K562 (cell line): ENCODE results near the gene RNF41. TPM values are rescaled to one million over a fixed set of nuclear protein-coding genes. Genes with fewer than 3 reads are reported as not detected.
A peak's percentile ranks its signal among the peaks of the same experiment; 100 is the strongest.

ENCODE experiments used
- BDP1 ChIP-seq: IDR thresholded peaks from 3 replicates; pipeline ENCODE4 v1.6.1; 2011; ENCODE audit not compliant: insufficient read length, insufficient read depth
- C11orf30 ChIP-seq: fragments of 450-650 bp; IDR thresholded peaks from 2 replicates; pipeline ENCODE4 v1.6.1; 2016; ENCODE audit warnings: low read depth, mild to moderate bottlenecking
- CBFA2T3 ChIP-seq: fragments of 450-650 bp; IDR thresholded peaks from 2 replicates; pipeline ENCODE4 v1.6.1; 2017
- CREB5 ChIP-seq: fragments of 250-450 bp; sonication (Bioruptor Pico); IDR thresholded peaks from 2 replicates; pipeline ENCODE4 v1.5.0; 2020; ENCODE audit warnings: mild to moderate bottlenecking
- CSDE1 ChIP-seq, 2 experiments: fragments of 450-650 bp; IDR thresholded peaks; 2 replicates each; pipeline ENCODE4 v1.6.1; 2016; ENCODE audit warnings: mild to moderate bottlenecking in 1 of 2
- EHMT2 ChIP-seq: fragments of 450-650 bp; IDR thresholded peaks from 2 replicates; pipeline ENCODE4 v1.6.1; 2018; ENCODE audit warnings: antibody characterized with exemption
- ELF4 ChIP-seq: fragments of 450-650 bp; formaldehyde crosslinking; IDR thresholded peaks from 2 replicates; pipeline ENCODE4 v1.4.0; 2022; ENCODE audit warnings: missing genetic modification characterization
- ESRRB ChIP-seq: fragments of 250-450 bp; sonication (Bioruptor Pico); IDR thresholded peaks from 2 replicates; pipeline ENCODE4 v1.5.0; 2020; ENCODE audit warnings: mild to moderate bottlenecking, moderate library complexity, borderline replicate concordance
- MYBL2 ChIP-seq, 2 experiments: fragments of 450-650 bp in 1 of 2; sonication (generic) in 1 of 2; formaldehyde crosslinking in 1 of 2; IDR thresholded peaks; 2 replicates each; pipeline versions ENCODE4 v1.6.1 to v1.8.1; 2017 to 2022; ENCODE audit warnings: borderline replicate concordance in 1 of 2, inconsistent platforms in 1 of 2, low read depth in 1 of 2, mild to moderate bottlenecking in 1 of 2, missing genetic modification reagents in 1 of 2, moderate library complexity in 1 of 2
- NFXL1 ChIP-seq: fragments of 450-650 bp; formaldehyde crosslinking; IDR thresholded peaks from 2 replicates; pipeline ENCODE4 v1.4.0; 2021; ENCODE audit warnings: mild to moderate bottlenecking
- POU5F1 ChIP-seq: fragments of 150-350 bp; IDR thresholded peaks from 2 replicates; pipeline ENCODE4 v1.6.1; 2014; ENCODE audit warnings: borderline replicate concordance, low read length, low read depth, mild to moderate bottlenecking; ENCODE audit not compliant: partially characterized antibody
- PURB ChIP-seq: sonication (generic); formaldehyde crosslinking; IDR thresholded peaks from 2 replicates; pipeline ENCODE4 v1.9.0; 2021; ENCODE audit warnings: low read depth, mild to moderate bottlenecking, missing genetic modification reagents
- ZBTB26 ChIP-seq: fragments of 450-650 bp; formaldehyde crosslinking; IDR thresholded peaks from 2 replicates; pipeline ENCODE4 v1.4.0; 2022; ENCODE audit warnings: missing genetic modification characterization
- ZNF316 ChIP-seq: fragments of 450-650 bp; IDR thresholded peaks from 2 replicates; pipeline ENCODE4 v1.6.1; 2016
- ZNF79 ChIP-seq: fragments of 250-450 bp; sonication (Bioruptor Pico); IDR thresholded peaks from 2 replicates; pipeline ENCODE4 v1.4.0; 2020; ENCODE audit warnings: low read depth, mild to moderate bottlenecking, moderate library complexity
- polyA plus RNA-seq, 8 experiments: library from polyadenylated mRNA; depleted of rRNA in 4 of 8; stranded (reverse) in 5 of 8; unstranded in 3 of 8; fragments of >200 nt; fragmentation: Nextera tagmentation in 2 of 8; fragmentation: Illumina TruSeq in 1 of 8; extraction: Ambion mirVana in 2 of 8; extraction: Trizol in 1 of 8; gene quantifications; 2 replicates each; pipeline versions ENCODE4 v1.2.1 to v1.2.3, GENCODE V29; 2011 to 2014; ENCODE audit warnings: inconsistent platforms in 1 of 8, missing spikeins in 1 of 8
- total RNA-seq, 7 experiments: library from RNA; depleted of rRNA in 6 of 7; stranded (reverse); fragments of >200 nt in 6 of 7; fragmentation: Illumina TruSeq in 2 of 7; extraction: Trizol in 2 of 7; gene quantifications; 2 replicates each; pipeline versions ENCODE4 v1.2.1 to v1.2.3, GENCODE V29; 2011 to 2021; ENCODE audit warnings: low replicate concordance in 1 of 7
- TF ChIP-seq, protein P1 (sequence below): fragments of 250-450 bp; sonication (Bioruptor Pico); IDR thresholded peaks from 2 replicates; pipeline ENCODE4 v1.4.0; 2020; ENCODE audit warnings: borderline replicate concordance
- TF ChIP-seq, protein P2 (sequence below): fragments of 450-650 bp; IDR thresholded peaks from 2 replicates; pipeline ENCODE4 v1.6.1; 2016; ENCODE audit warnings: antibody characterized with exemption
- TF ChIP-seq, protein P3 (sequence below), 2 experiments: fragments of 450-650 bp; conservative IDR thresholded peaks; 2 replicates each; pipeline ENCODE4 v1.6.1; 2017; ENCODE audit warnings: mild to moderate bottlenecking in 2 of 2, moderate library complexity in 2 of 2
- TF ChIP-seq, protein P4 (sequence below): sonication (generic); IDR thresholded peaks from 2 replicates; pipeline ENCODE4 v1.6.1; 2016

The RNF41 gene
- total and polyA plus RNA-seq, 9 of the 15 experiments (the other 6 are each of a cell fraction or from before 2014, with no cell fraction given), result 28.2 to 46.8 (median 33.8) TPM

DNA sequence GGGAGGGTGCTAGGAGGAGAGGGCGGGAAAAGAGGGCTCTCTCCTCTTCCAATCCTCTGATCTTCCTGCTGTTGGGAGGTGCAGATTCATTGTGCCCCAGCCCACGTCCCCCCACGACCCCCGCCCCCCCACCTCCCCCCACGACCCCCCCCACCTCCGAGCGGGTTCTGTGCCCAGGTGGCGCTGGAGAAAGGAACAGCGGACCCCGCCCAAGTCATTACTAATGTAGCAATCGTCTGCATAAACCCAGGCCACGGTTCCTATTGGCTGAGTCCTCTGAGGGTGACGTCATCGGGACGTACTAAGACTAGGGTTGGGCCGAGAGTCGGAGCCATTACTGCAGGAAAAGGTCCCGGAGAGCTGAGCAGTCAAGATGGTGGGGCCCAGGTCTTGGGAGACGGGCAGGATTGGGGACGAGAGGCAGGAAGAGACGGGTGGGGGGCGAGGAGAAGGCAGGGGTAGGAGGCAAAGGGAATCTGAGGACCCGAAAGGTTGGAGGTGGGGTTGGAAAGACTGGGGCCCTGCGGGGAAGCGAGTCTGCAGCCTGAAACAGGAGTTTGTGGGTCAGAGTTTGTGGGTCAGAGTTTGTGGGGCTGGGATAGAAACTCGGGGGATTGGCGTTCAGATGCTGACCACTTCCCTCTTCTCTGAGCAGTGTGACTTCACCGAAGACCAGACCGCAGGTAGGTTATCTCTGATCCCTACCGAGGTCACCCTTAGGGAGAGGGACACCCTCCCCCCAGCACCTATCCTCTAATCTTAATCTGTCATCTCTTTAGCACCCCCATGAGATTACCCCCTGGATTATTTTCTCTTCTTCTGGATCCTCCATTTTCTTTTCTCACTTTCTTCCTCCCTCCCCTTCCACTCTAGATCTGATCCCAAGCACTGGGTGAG, 63.4 kb downstream of the RNF41 start, which contains the start of gene MYL6 (continued):
- TF ChIP-seq CBFA2T3 (no peak), ESRRB (CRISPR knock-in tag) (no peak), CREB5 (CRISPR knock-in tag) (peak; percentile 92), ELF4 (CRISPR knock-in tag) (peak; percentile 99), CSDE1 (IDR thresholded peaks at IDR 0.05) (no peak), POU5F1 (no peak), NFXL1 (peak; percentile 66; the same call in 1 of the 2 replicates), MYBL2 (IDR thresholded peaks at IDR 0.05; ENCODE audit: low read depth) (no peak), MYBL2 (CRISPR knock-in tag; IDR thresholded peaks at IDR 0.05; ENCODE audit: borderline replicate concordance) (no peak), BDP1 (no peak), EHMT2 (no peak; the same call in 1 of the 2 replicates), PURB (CRISPR knock-in tag) (no peak), ZNF79 (CRISPR knock-in tag) (no peak), ZBTB26 (peak; percentile 99), C11orf30 (peak; percentile 39; the same call in 1 of the 2 replicates), ZNF316 (no peak)
- TF ChIP-seq, protein P1, sequence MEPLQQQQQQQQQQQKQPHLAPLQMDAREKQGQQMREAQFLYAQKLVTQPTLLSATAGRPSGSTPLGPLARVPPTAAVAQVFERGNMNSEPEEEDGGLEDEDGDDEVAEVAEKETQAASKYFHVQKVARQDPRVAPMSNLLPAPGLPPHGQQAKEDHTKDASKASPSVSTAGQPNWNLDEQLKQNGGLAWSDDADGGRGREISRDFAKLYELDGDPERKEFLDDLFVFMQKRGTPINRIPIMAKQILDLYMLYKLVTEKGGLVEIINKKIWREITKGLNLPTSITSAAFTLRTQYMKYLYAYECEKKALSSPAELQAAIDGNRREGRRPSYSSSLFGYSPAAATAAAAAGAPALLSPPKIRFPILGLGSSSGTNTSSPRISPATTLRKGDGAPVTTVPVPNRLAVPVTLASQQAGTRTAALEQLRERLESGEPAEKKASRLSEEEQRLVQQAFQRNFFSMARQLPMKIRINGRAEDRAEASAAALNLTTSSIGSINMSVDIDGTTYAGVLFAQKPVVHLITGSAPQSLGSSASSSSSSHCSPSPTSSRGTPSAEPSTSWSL (CRISPR knock-in tag), result no peak
- TF ChIP-seq, protein P2, sequence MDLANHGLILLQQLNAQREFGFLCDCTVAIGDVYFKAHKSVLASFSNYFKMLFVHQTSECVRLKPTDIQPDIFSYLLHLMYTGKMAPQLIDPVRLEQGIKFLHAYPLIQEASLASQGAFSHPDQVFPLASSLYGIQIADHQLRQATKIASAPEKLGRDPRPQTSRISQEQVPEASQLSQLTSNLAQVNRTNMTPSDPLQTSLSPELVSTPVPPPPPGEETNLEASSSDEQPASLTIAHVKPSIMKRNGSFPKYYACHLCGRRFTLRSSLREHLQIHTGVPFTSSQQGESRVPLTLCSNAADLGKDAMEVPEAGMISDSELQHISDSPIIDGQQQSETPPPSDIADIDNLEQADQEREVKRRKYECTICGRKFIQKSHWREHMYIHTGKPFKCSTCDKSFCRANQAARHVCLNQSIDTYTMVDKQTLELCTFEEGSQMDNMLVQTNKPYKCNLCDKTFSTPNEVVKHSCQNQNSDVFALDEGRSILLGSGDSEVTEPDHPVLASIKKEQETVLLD, result peak; percentile 52; the same call in 1 of the 2 replicates
- TF ChIP-seq, protein P3, sequence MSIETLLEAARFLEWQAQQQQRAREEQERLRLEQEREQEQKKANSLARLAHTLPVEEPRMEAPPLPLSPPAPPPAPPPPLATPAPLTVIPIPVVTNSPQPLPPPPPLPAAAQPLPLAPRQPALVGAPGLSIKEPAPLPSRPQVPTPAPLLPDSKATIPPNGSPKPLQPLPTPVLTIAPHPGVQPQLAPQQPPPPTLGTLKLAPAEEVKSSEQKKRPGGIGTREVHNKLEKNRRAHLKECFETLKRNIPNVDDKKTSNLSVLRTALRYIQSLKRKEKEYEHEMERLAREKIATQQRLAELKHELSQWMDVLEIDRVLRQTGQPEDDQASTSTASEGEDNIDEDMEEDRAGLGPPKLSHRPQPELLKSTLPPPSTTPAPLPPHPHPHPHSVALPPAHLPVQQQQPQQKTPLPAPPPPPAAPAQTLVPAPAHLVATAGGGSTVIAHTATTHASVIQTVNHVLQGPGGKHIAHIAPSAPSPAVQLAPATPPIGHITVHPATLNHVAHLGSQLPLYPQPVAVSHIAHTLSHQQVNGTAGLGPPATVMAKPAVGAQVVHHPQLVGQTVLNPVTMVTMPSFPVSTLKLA (conservative IDR thresholded peaks at IDR 0.05), result peak in 1 of 2 experiments; percentile 43; a peak in 2 of 4 replicates
- TF ChIP-seq, protein P4, sequence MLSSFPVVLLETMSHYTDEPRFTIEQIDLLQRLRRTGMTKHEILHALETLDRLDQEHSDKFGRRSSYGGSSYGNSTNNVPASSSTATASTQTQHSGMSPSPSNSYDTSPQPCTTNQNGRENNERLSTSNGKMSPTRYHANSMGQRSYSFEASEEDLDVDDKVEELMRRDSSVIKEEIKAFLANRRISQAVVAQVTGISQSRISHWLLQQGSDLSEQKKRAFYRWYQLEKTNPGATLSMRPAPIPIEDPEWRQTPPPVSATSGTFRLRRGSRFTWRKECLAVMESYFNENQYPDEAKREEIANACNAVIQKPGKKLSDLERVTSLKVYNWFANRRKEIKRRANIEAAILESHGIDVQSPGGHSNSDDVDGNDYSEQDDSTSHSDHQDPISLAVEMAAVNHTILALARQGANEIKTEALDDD, result peak; percentile 64
